CD14-positive monocyte (primary cell): ENCODE measurements around the gene BCKDHA. TPM values are rescaled to one million over a fixed set of nuclear protein-coding genes. Genes with fewer than 3 reads are reported as not detected.
A peak's percentile ranks its signal among the peaks of the same experiment; 100 is the strongest.

Experiments used
- DNase-seq, 3 donors: peaks; one replicate each; pipeline ENCODE4 v3.0.0-alpha.2; 2011 to 2022
- H2AFZ ChIP-seq: 2 replicates; pipeline ENCODE4 v1.6.0; 2012; ENCODE audit warnings: mild to moderate bottlenecking, low read depth, low read length, inconsistent platforms; ENCODE audit not compliant: insufficient read depth, poor library complexity, severe bottlenecking
- H3K27ac ChIP-seq, 2 donors: 1 replicate in 1 of 2; 2 replicates in 1 of 2; pipeline ENCODE4 v1.5.1; 2012 to 2013; ENCODE audit warnings: low read length in 2 of 2, control low read depth in 1 of 2, inconsistent platforms in 1 of 2, low read depth in 1 of 2, mild to moderate bottlenecking in 1 of 2
- H3K27me3 ChIP-seq, 2 donors: one replicate each; pipeline versions ENCODE4 v1.6.0 to v1.6.1; 2011 to 2013; ENCODE audit warnings: low read length in 2 of 2; ENCODE audit not compliant: control insufficient read depth in 2 of 2, insufficient read depth in 2 of 2
- H3K36me3 ChIP-seq, 2 donors: replicated peaks in 1 of 2; 1 replicate in 1 of 2; 2 replicates in 1 of 2; pipeline versions ENCODE4 v1.5.1 to v1.6.1; 2012 to 2013; ENCODE audit warnings: low read length in 2 of 2, control low read depth in 1 of 2, inconsistent platforms in 1 of 2, mild to moderate bottlenecking in 1 of 2; ENCODE audit not compliant: insufficient read depth in 2 of 2, control insufficient read depth in 1 of 2
- H3K4me1 ChIP-seq, 2 donors: 1 replicate in 1 of 2; 2 replicates in 1 of 2; pipeline versions ENCODE4 v1.5.1 to v1.6.1; 2012 to 2013; ENCODE audit warnings: low read length in 2 of 2, control low read depth in 1 of 2, inconsistent platforms in 1 of 2, mild to moderate bottlenecking in 1 of 2, moderate library complexity in 1 of 2; ENCODE audit not compliant: insufficient read depth in 2 of 2, control insufficient read depth in 1 of 2
- H3K4me2 ChIP-seq: replicated peaks from 2 replicates; pipeline ENCODE3; 2012; ENCODE audit warnings: low read length, moderate library complexity, mild to moderate bottlenecking; ENCODE audit not compliant: poor library complexity, severe bottlenecking; ENCODE audit errors: extremely low read depth
- H3K4me3 ChIP-seq, 3 experiments: fragments of 200-600 bp in 1 of 3; sonication (generic) in 1 of 3; replicated peaks in 1 of 3; 1 replicate in 2 of 3; 2 replicates in 1 of 3; pipeline ENCODE4 v1.5.1; 2011 to 2013; ENCODE audit warnings: low read length in 3 of 3, mild to moderate bottlenecking in 3 of 3, control low read depth in 2 of 3, low read depth in 2 of 3, inconsistent platforms in 1 of 3, moderate library complexity in 1 of 3
- H3K79me2 ChIP-seq: 2 replicates; pipeline ENCODE4 v1.6.0; 2012; ENCODE audit warnings: mild to moderate bottlenecking, control low read depth, inconsistent platforms, low read length, moderate library complexity; ENCODE audit not compliant: insufficient read depth
- H3K9ac ChIP-seq: 2 replicates; pipeline ENCODE4 v1.6.0; 2017; ENCODE audit warnings: low read length, mild to moderate bottlenecking; ENCODE audit not compliant: insufficient read depth, poor library complexity, severe bottlenecking
- H3K9me3 ChIP-seq, 2 donors: replicated peaks in 1 of 2; 1 replicate in 1 of 2; 2 replicates in 1 of 2; pipeline versions ENCODE4 v1.5.1 to v1.6.1; 2012 to 2013; ENCODE audit warnings: low read length in 2 of 2, control low read depth in 1 of 2; ENCODE audit not compliant: control insufficient read depth in 1 of 2, insufficient read depth in 1 of 2
- H4K20me1 ChIP-seq: 2 replicates; pipeline ENCODE4 v1.6.0; 2012; ENCODE audit warnings: mild to moderate bottlenecking, low read length, control low read depth, moderate library complexity; ENCODE audit not compliant: insufficient read depth
- H3K27ac Mint-ChIP-seq, 7 donors: one replicate each; pipeline ENCODE4 v1.8.0; 2020; ENCODE audit warnings: mild to moderate bottlenecking in 7 of 7, mixed read lengths in 7 of 7, moderate library complexity in 6 of 7, inconsistent platforms in 2 of 7
- H3K27me3 Mint-ChIP-seq, 3 donors: one replicate each; pipeline ENCODE4 v1.8.0; 2021 to 2022; ENCODE audit warnings: low read depth in 3 of 3, mild to moderate bottlenecking in 3 of 3, mixed read lengths in 3 of 3, moderate library complexity in 3 of 3, inconsistent platforms in 1 of 3
- H3K36me3 Mint-ChIP-seq, 2 donors: one replicate each; pipeline ENCODE4 v1.8.0; 2020; ENCODE audit warnings: mixed read lengths in 2 of 2, inconsistent platforms in 1 of 2, mild to moderate bottlenecking in 1 of 2
- H3K4me1 Mint-ChIP-seq: one replicate; pipeline ENCODE4 v1.8.0; 2020; ENCODE audit warnings: mild to moderate bottlenecking, mixed read lengths
- H3K4me3 Mint-ChIP-seq, 2 donors: one replicate each; pipeline ENCODE4 v1.8.0; 2020; ENCODE audit warnings: mild to moderate bottlenecking in 2 of 2, mixed read lengths in 2 of 2, moderate library complexity in 1 of 2
- H3K9me3 Mint-ChIP-seq, 7 donors: one replicate each; pipeline ENCODE4 v1.8.0; 2020 to 2022; ENCODE audit warnings: mixed read lengths in 7 of 7, mild to moderate bottlenecking in 6 of 7, moderate library complexity in 6 of 7, inconsistent platforms in 2 of 7
- CTCF ChIP-seq: fragments of 200-600 bp; IDR thresholded peaks from one replicate; pipeline ENCODE4 v1.8.0; 2022; ENCODE audit warnings: antibody characterized with exemption, mild to moderate bottlenecking
- WGBS: methylation state at CpG from one replicate; pipeline ENCODE4 v1.1.5; 2013; ENCODE audit warnings: missing lambda C conversion rate; ENCODE audit not compliant: insufficient coverage; 5-methylcytosine and 5-hydroxymethylcytosine counted together
- intact Hi-C, 2 donors: fragments of 100-400 bp; cut with micrococcal nuclease; formaldehyde crosslinking; loops; one replicate each; pipeline versions ENCODE4 v1.15.0 to v1.15.1; 2023
- polyA plus RNA-seq, 3 donors: library from polyadenylated mRNA; depleted of rRNA in 1 of 3; unstranded in 2 of 3; stranded (reverse) in 1 of 3; fragments of 300-500 nt in 2 of 3; fragments of >200 nt in 1 of 3; fragmentation: Illumina TruSeq in 2 of 3; gene quantifications; 1 replicate in 2 of 3; 2 replicates in 1 of 3; pipeline ENCODE4 v1.2.3, GENCODE V29; 2012 to 2021

Gene BCKDHA
- polyA plus RNA-seq, 3 donors, result 52.4 to 90.1 (median 87.6) TPM

GRCh38 chr19:41371541-41371940, 26.1 kb upstream of the BCKDHA start:
- DNase-seq, result no peak
- no peaks in the 10 kb centered on the region for H3K27me3 ChIP-seq
- H3K4me2 ChIP-seq, result no peak overlapping the region
- WGBS, result 97% methylated on average over 6 of the region's 8 CpGs
- intact Hi-C loops, result loop anchor here in 1 of 2 donors (10.0 kb wide), 1 partner anchor 53 kb away; the partner anchor contains the start of gene B3GNT8
- H3K27ac Mint-ChIP-seq, result peak overlapping the region in 1 of 7 donors; percentile 11
- no peaks in the 10 kb centered on the region for H3K9me3 ChIP-seq
- H3K9me3 Mint-ChIP-seq, result peaks cover 0 to 3% (median 0%) of the 10 kb centered on the region in 7 donors
- H3K27me3 Mint-ChIP-seq, result peaks cover 0 to 4% (median 0%) of the 10 kb centered on the region in 3 donors
- no peak overlapping the region for H2AFZ ChIP-seq
- TF ChIP-seq CTCF, result no peak
- H3K4me1 ChIP-seq, result peaks cover 36 to 41% of the 10 kb centered on the region in 2 donors
- H3K36me3 Mint-ChIP-seq, result peaks cover 2 to 10% of the 10 kb centered on the region in 2 donors
- H3K4me3 ChIP-seq, result no peak overlapping the region
- no peaks in the 10 kb centered on the region for H4K20me1 ChIP-seq
- peaks cover 50% of the 10 kb centered on the region for H3K79me2 ChIP-seq
- no peak overlapping the region for H3K9ac ChIP-seq
- no peak overlapping the region for H3K4me3 Mint-ChIP-seq
- no peaks in the 10 kb centered on the region for H3K36me3 ChIP-seq
- peaks cover 35% of the 10 kb centered on the region for H3K4me1 Mint-ChIP-seq
- H3K27ac ChIP-seq, result no peak overlapping the region

GRCh38 chr19:41372501-41372900, 25.1 kb upstream of the BCKDHA start:
- Mint-ChIP-seq H3K27ac (peak overlapping the region in 1 of 7 donors; percentile 67), H3K4me3 (no peak overlapping the region), H3K4me1 (peaks cover 37% of the 10 kb centered on the region), H3K9me3 (peaks cover 0 to 2% (median 0%) of the 10 kb centered on the region in 7 donors), H3K36me3 (peaks cover 2 to 10% of the 10 kb centered on the region in 2 donors), H3K27me3 (peaks cover 0 to 2% (median 0%) of the 10 kb centered on the region in 3 donors)
- Histone ChIP-seq H3K4me2 (no peak overlapping the region), H3K36me3 (no peaks in the 10 kb centered on the region), H3K4me3 (no peak overlapping the region), H3K79me2 (peaks cover 50% of the 10 kb centered on the region), H3K4me1 (peaks cover 36 to 41% of the 10 kb centered on the region in 2 donors), H3K27ac (no peak overlapping the region), H3K9ac (no peak overlapping the region), H3K9me3 (no peaks in the 10 kb centered on the region), H3K27me3 (no peaks in the 10 kb centered on the region), H2AFZ (no peak overlapping the region), H4K20me1 (no peaks in the 10 kb centered on the region)
- intact Hi-C loops, result loop anchor here in 1 of 2 donors (10.0 kb wide), 1 partner anchor 52 kb away; the partner anchor contains the start of gene B3GNT8
- DNase-seq, result no peak
- no CpG with 5 or more reads among the region's 2 CpGs for WGBS
- no peak for TF ChIP-seq CTCF
